ENCODE data around the gene CDH15.

CDH15 gene

GRCh38 chr16:89140981-89141883 lies 30.3 kb upstream of the CDH15 start:
- DNase-seq, result no peak

- no peak for DNase-seq
Observed at GRCh38 chr16:89141884-89142267, 29.7 kb upstream of the CDH15 start.

- no peak for DNase-seq
Observed at GRCh38 chr16:89142474-89143195, 28.9 kb upstream of the CDH15 start.

- no peak for DNase-seq
Observed at GRCh38 chr16:89143201-89143741, 28.3 kb upstream of the CDH15 start.

- DNase-seq, result no peak
Observed at GRCh38 chr16:89143911-89144675, 27.5 kb upstream of the CDH15 start.

- no peak for DNase-seq
Observed at GRCh38 chr16:89144681-89145080, 26.9 kb upstream of the CDH15 start.

GRCh38 chr16:89145406-89146161 lies 26.0 kb upstream of the CDH15 start:
- DNase-seq, result no peak

- DNase-seq, result no peak
Observed at GRCh38 chr16:89146211-89147005, 25.1 kb upstream of the CDH15 start.

- no peak for DNase-seq
Observed at GRCh38 chr16:89147085-89147817, 24.3 kb upstream of the CDH15 start.

GRCh38 chr16:89149386-89149785 lies 22.2 kb upstream of the CDH15 start:
- no peak for DNase-seq

- no peak for DNase-seq
Observed at GRCh38 chr16:89150090-89150835, 21.3 kb upstream of the CDH15 start.

GRCh38 chr16:89150981-89151380 lies 20.6 kb upstream of the CDH15 start:
- no peak for DNase-seq

- DNase-seq, result no peak
Observed at GRCh38 chr16:89152831-89153700, 18.5 kb upstream of the CDH15 start.

- DNase-seq, result no peak
Observed at GRCh38 chr16:89153848-89154271, 17.7 kb upstream of the CDH15 start.

- no peak for DNase-seq
Observed at GRCh38 chr16:89154390-89155183, 17.0 kb upstream of the CDH15 start.

GRCh38 chr16:89155184-89155679 lies 16.3 kb upstream of the CDH15 start:
- peak; percentile 59 for DNase-seq
